AG04449 (cell line): Measurements from ENCODE around the gene UGT1A4.
"Not testable (repeated sequence)": the region's sequence is repeated elsewhere in the genome, so short reads cannot be mapped to it uniquely, and the experiment has no call there.

Experiments used
- CTCF ChIA-PET: fragments of 350-600 bp; formaldehyde crosslinking; extraction: SDS; loops from one replicate; lab custom pipeline; 2021; ENCODE audit warnings: antibody characterized with exemption; lab: Yijun Ruan, JAX
- POLR2A ChIA-PET: fragments of 400-600, 350-600 bp; formaldehyde crosslinking; extraction: SDS; loops from one replicate; lab custom pipeline; 2020; ENCODE audit warnings: antibody characterized with exemption, inconsistent platforms; lab: Yijun Ruan, JAX
- DNase-seq: peaks from one replicate; pipeline ENCODE4 v3.0.0-alpha.2; 2010; ENCODE audit warnings: low read depth, low spot score
- H3K4me3 ChIP-seq: 2 replicates; pipeline ENCODE4 v1.5.1; 2011; ENCODE audit warnings: low read depth, mild to moderate bottlenecking, control low read depth, low read length
- TF ChIP-seq, protein P1 (sequence below): IDR thresholded peaks from one replicate; pipeline ENCODE4 v1.5.1; 2011; ENCODE audit warnings: mild to moderate bottlenecking, moderate library complexity, low read length, control low read depth, inconsistent platforms; ENCODE audit not compliant: insufficient read depth; ENCODE audit errors: missing control alignments

Gene UGT1A4

DNA sequence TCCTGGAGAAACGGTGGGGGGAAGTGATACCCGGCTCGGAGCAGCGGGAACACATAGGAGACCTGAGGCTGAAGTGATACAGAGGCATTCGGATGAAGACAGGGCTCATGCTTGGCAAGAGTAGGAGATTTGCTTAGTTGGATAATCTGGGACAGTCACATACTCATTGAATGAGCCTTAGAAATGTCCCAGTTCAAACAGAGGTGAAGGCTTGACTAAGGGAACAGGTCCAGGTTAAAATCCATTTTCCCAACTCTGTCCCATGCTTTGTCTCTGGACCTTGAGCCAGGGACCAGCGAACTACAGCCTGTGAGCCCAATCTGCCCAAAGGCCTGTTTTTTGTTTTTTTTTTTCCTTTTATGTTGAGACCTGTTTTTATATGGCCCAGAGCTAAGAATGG lies 24.6 kb upstream of the UGT1A4 start:
- ChIA-PET CTCF (no interaction called here), POLR2A (no interaction called here)
- DNase-seq: no peak
- TF ChIP-seq, protein P1, sequence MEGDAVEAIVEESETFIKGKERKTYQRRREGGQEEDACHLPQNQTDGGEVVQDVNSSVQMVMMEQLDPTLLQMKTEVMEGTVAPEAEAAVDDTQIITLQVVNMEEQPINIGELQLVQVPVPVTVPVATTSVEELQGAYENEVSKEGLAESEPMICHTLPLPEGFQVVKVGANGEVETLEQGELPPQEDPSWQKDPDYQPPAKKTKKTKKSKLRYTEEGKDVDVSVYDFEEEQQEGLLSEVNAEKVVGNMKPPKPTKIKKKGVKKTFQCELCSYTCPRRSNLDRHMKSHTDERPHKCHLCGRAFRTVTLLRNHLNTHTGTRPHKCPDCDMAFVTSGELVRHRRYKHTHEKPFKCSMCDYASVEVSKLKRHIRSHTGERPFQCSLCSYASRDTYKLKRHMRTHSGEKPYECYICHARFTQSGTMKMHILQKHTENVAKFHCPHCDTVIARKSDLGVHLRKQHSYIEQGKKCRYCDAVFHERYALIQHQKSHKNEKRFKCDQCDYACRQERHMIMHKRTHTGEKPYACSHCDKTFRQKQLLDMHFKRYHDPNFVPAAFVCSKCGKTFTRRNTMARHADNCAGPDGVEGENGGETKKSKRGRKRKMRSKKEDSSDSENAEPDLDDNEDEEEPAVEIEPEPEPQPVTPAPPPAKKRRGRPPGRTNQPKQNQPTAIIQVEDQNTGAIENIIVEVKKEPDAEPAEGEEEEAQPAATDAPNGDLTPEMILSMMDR: no peak
- no peak overlapping the region for H3K4me3 ChIP-seq

DNA sequence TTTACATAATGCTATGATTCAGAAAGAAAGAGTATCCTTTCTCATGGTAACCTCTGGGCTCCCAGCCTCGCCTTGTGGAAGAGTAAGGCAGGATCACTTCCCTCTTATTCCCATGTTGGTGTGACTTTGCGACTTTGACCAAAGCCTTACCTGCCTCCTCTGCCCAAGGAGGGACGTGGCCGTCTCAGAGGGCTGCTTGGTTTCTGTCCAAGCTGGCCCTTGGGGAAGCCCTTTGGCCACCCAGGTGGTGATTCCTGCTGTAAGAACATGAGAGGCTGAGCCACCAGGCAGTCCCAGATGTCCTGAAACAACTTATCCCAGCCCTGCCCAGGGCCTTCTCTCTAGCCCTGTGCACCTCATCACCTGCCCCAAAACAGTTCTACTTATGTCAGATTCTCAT lies 19.8 kb upstream of the UGT1A4 start:
- TF ChIP-seq, protein P1: no peak
- no peak for DNase-seq
- no peak overlapping the region for H3K4me3 ChIP-seq
- ChIA-PET POLR2A (no interaction called here), CTCF (no interaction called here)

DNA sequence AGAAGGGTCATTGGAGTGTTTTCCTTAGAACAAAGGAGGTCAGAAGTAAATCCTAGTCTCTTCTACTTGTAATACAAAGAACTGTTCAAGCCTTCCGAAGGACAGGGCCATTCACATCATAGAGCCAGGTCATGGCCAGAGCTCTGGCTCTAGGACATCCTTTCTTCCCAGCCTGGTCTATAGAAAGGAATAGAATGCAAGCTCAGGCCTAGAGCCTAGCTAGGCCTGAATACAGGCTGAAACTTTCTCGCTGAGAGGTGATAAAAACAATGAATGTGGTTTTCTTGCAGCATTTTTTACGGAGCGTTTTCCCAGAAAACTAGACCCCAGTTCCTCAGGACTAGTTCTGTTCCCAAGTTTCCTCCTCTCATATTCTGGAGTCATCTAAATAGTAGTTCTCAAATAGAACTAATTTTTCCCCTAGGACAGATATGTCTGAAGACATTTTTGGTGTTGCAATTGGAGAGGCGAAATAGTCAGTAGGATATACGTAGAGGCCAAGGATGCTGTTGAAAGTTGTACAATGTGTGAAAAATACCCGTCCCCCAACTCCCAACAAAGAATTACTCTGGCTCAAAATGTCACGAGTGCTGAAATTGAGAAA lies 19.0 kb upstream of the UGT1A4 start:
- no peak for DNase-seq
- TF ChIP-seq, protein P1: no peak
- POLR2A ChIA-PET: no interaction called here
- H3K4me3 ChIP-seq: no peak overlapping the region
- CTCF ChIA-PET: no interaction called here

DNA sequence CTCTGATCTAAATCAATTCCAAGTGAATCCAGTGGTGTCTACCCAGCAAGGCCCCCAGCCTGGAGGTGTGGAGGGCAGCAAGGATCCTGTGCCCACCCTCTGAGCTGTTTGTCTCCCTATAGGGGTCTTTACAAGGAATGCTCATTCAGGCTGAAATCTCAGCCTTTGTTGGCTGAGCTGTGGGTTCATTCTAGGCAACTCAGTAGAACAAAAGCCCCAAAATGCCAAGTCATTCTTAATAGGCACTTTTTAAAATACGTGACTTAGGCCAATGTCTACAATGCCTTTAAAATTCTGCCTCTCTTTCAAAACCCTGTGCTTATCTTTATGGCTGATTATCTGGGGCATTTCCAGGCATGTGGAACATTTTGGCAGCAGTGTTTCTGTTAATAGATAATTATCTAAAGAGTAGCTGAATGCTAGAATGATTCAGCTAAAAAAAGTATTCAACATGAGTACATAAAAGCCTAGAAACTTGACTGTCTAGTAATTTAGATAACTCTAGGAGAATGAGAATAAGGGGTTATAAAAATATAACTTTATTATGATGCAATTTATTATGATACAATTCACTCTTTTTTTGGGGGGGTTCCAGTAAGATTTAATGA lies 18.4 kb upstream of the UGT1A4 start:
- H3K4me3 ChIP-seq: no peak overlapping the region
- TF ChIP-seq, protein P1: no peak
- ChIA-PET POLR2A (no interaction called here), CTCF (no interaction called here)
- DNase-seq: no peak

DNA sequence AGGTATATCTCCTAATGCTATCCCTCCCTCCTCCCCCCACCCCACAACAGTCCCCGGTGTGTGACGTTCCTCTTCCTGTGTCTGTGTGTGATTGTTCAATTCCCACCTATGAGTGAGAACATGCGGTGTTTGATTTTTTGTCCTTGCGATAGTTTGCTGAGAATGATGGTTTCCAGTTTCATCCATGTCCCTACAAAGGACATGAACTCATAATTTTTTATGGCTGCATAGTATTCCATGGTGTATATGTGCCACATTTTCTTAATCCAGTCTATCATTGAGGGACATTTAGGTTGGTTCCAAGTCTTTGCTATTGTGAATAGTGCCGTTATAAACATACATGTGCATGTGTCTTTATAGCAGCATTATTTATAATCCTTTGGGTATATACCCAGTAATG lies 17.7 kb upstream of the UGT1A4 start:
- DNase-seq, POLR2A ChIA-PET, CTCF ChIA-PET, H3K4me3 ChIP-seq: not testable (repeated sequence)

DNA sequence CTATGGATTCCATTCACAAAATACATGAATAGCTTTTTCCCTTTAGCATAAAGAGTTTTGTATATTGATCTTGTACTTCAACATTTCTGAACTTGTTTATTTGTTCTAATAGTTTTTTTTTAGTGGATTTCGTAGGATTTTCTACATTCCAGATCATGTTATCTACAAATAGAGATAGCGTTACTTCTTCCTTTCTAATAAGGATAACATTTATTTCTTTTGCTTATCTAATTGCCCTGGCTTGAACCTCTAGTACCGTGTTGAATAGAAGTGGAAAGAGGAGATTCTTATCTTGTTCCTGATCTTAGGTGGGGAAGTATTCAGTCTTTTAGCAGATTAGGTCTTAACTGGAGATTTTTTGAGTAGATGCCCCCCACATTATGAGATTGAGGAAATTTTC lies 16.3 kb upstream of the UGT1A4 start:
- ChIA-PET POLR2A (no interaction called here), CTCF (interaction anchor here (1.8 kb wide), 1 partner anchor 9 kb away, joined by 8 read pairs; no protein-coding TSS in a partner anchor)
- no peak overlapping the region for H3K4me3 ChIP-seq
- TF ChIP-seq, protein P1: no peak
- DNase-seq: no peak
